K562 (cell line): Measurements from ENCODE around the gene PKDCC. TPM values are rescaled to one million over a fixed set of nuclear protein-coding genes. Genes with fewer than 3 reads are reported as not detected.
"Not testable (repeated sequence)": the region's sequence is repeated elsewhere in the genome, so short reads cannot be mapped to it uniquely, and the experiment has no call there.

Experiments used
- ATAC-seq: fragments of 200-7000 bp; cut with Tn5 transposase; 3 replicates; pipeline ENCODE4 v1.9.1; 2020; ENCODE audit warnings: moderate library complexity
- BruUV-seq: library from RNA; stranded (reverse); fragments of 400-500 nt; replicated peaks from 2 replicates; lab custom pipeline; 2021; lab: Mats Ljungman, UMichigan
- CTCF ChIA-PET: fragments of 300-600 bp; formaldehyde crosslinking; extraction: SDS; loops from one replicate; lab custom pipeline; 2021; ENCODE audit warnings: low intra/inter-chr PET ratio; lab: Yijun Ruan, JAX
- POLR2A ChIA-PET: fragments of 300-600, 350-650 bp; sonication (Branson Sonifier 250); formaldehyde crosslinking; extraction: SDS; loops from one replicate; lab custom pipeline; 2021; ENCODE audit warnings: antibody characterized with exemption, inconsistent platforms; lab: Yijun Ruan, JAX
- DNase-seq, 4 experiments: peaks; one replicate each; pipeline versions ENCODE4 v3.0.0 to v3.0.0-alpha.2; 2011 to 2018; ENCODE audit warnings: low spot score in 3 of 4, mixed read lengths in 3 of 4; ENCODE audit errors: extremely low read depth in 1 of 4
- FAIRE-seq: peaks from 2 replicates; lab custom pipeline; 2011; peaks lifted over from hg19 to GRCh38; lab: Jason Lieb, UNC
- H2AFZ ChIP-seq: 2 replicates; pipeline ENCODE4 v1.6.0; 2011; ENCODE audit warnings: low read depth, low read length, control low read depth, inconsistent platforms
- H3K27ac ChIP-seq: fragments of 200-600 bp; 3 replicates; pipeline ENCODE4 v1.8.0; 2011; ENCODE audit warnings: low read depth, mild to moderate bottlenecking, control low read depth, inconsistent platforms, low read length, moderate library complexity, mixed read lengths; ENCODE audit errors: extremely low read depth
- H3K27me3 ChIP-seq, 2 experiments: fragments of 300-600 bp in 1 of 2; 2 replicates in 1 of 2; 3 replicates in 1 of 2; pipeline versions ENCODE4 v1.6.0 to v1.8.0; 2011; ENCODE audit warnings: inconsistent platforms in 2 of 2, low read length in 2 of 2, mild to moderate bottlenecking in 1 of 2, mixed read lengths in 1 of 2, moderate library complexity in 1 of 2; ENCODE audit not compliant: control insufficient read depth in 2 of 2, insufficient read depth in 2 of 2
- H3K36me3 ChIP-seq: fragments of 300-600 bp; 3 replicates; pipeline ENCODE4 v1.8.0; 2011; ENCODE audit warnings: mild to moderate bottlenecking, low read length, inconsistent platforms; ENCODE audit not compliant: control insufficient read depth, insufficient read depth
- H3K4me1 ChIP-seq, 2 experiments: fragments of 200-600 bp in 1 of 2; replicated peaks in 1 of 2; 2 replicates in 1 of 2; 3 replicates in 1 of 2; pipeline versions ENCODE4 v1.5.1 to v1.8.0; 2011; ENCODE audit warnings: inconsistent platforms in 2 of 2, low read length in 2 of 2, mild to moderate bottlenecking in 1 of 2, mixed read lengths in 1 of 2, moderate library complexity in 1 of 2; ENCODE audit not compliant: control insufficient read depth in 2 of 2, insufficient read depth in 2 of 2
- H3K4me2 ChIP-seq: 2 replicates; pipeline ENCODE4 v1.6.1; 2011; ENCODE audit warnings: low read length, control low read depth, inconsistent platforms, mixed read lengths; ENCODE audit not compliant: insufficient read depth
- H3K4me3 ChIP-seq: fragments of 200-600 bp; sonication (generic), shearing (Covaris generic); 2 replicates; pipeline ENCODE4 v1.5.1; 2016; ENCODE audit warnings: control low read depth, inconsistent platforms
- H3K79me2 ChIP-seq: fragments of 200-600 bp; 3 replicates; pipeline ENCODE4 v1.8.0; 2011; ENCODE audit warnings: low read length, inconsistent platforms; ENCODE audit not compliant: control insufficient read depth, insufficient read depth
- H3K9ac ChIP-seq, 2 experiments: 2 replicates each; pipeline versions ENCODE4 v1.6.0 to v1.6.1; 2011; ENCODE audit warnings: low read depth in 2 of 2, low read length in 2 of 2, control low read depth in 1 of 2, inconsistent platforms in 1 of 2, mild to moderate bottlenecking in 1 of 2, mixed read lengths in 1 of 2; ENCODE audit not compliant: insufficient read depth in 1 of 2
- H3K9me1 ChIP-seq: one replicate; pipeline ENCODE4 v1.6.0; 2011; ENCODE audit warnings: inconsistent platforms, mild to moderate bottlenecking, low read length, moderate library complexity; ENCODE audit not compliant: control insufficient read depth, insufficient read depth
- H3K9me3 ChIP-seq: replicated peaks from 2 replicates; pipeline ENCODE4 v1.5.1; 2011; ENCODE audit warnings: low read depth, low read length, inconsistent platforms; ENCODE audit not compliant: control insufficient read depth, insufficient read depth
- H4K20me1 ChIP-seq: replicated peaks from 2 replicates; pipeline ENCODE4 v1.6.1; 2011; ENCODE audit warnings: low read length, inconsistent platforms, mixed read lengths; ENCODE audit not compliant: control insufficient read depth, insufficient read depth
- ELF4 ChIP-seq: fragments of 450-650 bp; formaldehyde crosslinking; IDR thresholded peaks from 2 replicates; pipeline ENCODE4 v1.4.0; 2022; ENCODE audit warnings: missing genetic modification characterization
- LARP7 ChIP-seq: fragments of 450-650 bp; IDR thresholded peaks from 2 replicates; pipeline ENCODE4 v1.6.1; 2016
- ZNF354B ChIP-seq: fragments of 250-450 bp; sonication (Bioruptor Pico); IDR thresholded peaks from 2 replicates; pipeline ENCODE4 v1.4.0; 2020
- ZNF41 ChIP-seq: fragments of 250-450 bp; sonication (Bioruptor Pico); conservative IDR thresholded peaks from 2 replicates; pipeline ENCODE4 v1.4.0; 2020; ENCODE audit warnings: mild to moderate bottlenecking
- WGBS: fragments of 100-300 bp; shearing (Covaris generic); methylation state at CpG from one replicate; pipeline ENCODE4 v1.1.6; 2016; ENCODE audit warnings: low coverage, mixed read lengths; ENCODE audit not compliant: insufficient coverage; ENCODE audit errors: missing lambda C conversion rate; 5-methylcytosine and 5-hydroxymethylcytosine counted together
- in situ Hi-C: fragments of 300-500 bp; cut with MboI; formaldehyde crosslinking; loops from 4 replicates; pipeline ENCODE4 v1.15.0; 2018; ENCODE audit warnings: inconsistent platforms, mixed read lengths
- intact Hi-C: fragments of 100-400 bp; cut with micrococcal nuclease; formaldehyde crosslinking; loops from 2 replicates; pipeline ENCODE4 v1.14.2; 2022
- polyA plus RNA-seq, 8 experiments: library from polyadenylated mRNA; depleted of rRNA in 4 of 8; stranded (reverse) in 5 of 8; unstranded in 3 of 8; fragments of >200 nt; fragmentation: Nextera tagmentation in 2 of 8; fragmentation: Illumina TruSeq in 1 of 8; extraction: Ambion mirVana in 2 of 8; extraction: Trizol in 1 of 8; gene quantifications; 2 replicates each; pipeline versions ENCODE4 v1.2.1 to v1.2.3, GENCODE V29; 2011 to 2014; ENCODE audit warnings: inconsistent platforms in 1 of 8, missing spikeins in 1 of 8
- total RNA-seq, 7 experiments: library from RNA; depleted of rRNA in 6 of 7; stranded (reverse); fragments of >200 nt in 6 of 7; fragmentation: Illumina TruSeq in 2 of 7; extraction: Trizol in 2 of 7; gene quantifications; 2 replicates each; pipeline versions ENCODE4 v1.2.1 to v1.2.3, GENCODE V29; 2011 to 2021; ENCODE audit warnings: low replicate concordance in 1 of 7

Gene PKDCC
- total and polyA plus RNA-seq, 9 of the 15 experiments (the other 6 are each of a cell fraction or from before 2014, with no cell fraction given), result 0.62 to 14.8 (median 1.3) TPM; not detected in 2

- no peak for ATAC-seq
- TF ChIP-seq ELF4 (CRISPR knock-in tag) (no peak), LARP7 (no peak), ZNF41 (CRISPR knock-in tag) (no peak), ZNF354B (CRISPR knock-in tag) (no peak)
- TF ChIP-seq, all 486 proteins: peak for 0
- Histone ChIP-seq H3K36me3 (no peaks in the 10 kb centered on the region), H3K9ac (no peak overlapping the region), H4K20me1 (peaks cover 8% of the 10 kb centered on the region; the same call in 1 of the 2 replicates), H3K4me1 (no peaks in the 10 kb centered on the region; a peak in 1 of 5 replicates), H2AFZ (no peak overlapping the region), H3K27ac (no peak overlapping the region), H3K79me2 (no peaks in the 10 kb centered on the region), H3K4me2 (no peak overlapping the region), H3K9me3 (no peaks in the 10 kb centered on the region), H3K4me3 (no peak overlapping the region), H3K27me3 (peaks cover 11 to 45% of the 10 kb centered on the region in 2 experiments), H3K9me1 (no peaks in the 10 kb centered on the region)
- WGBS, result 2% methylated on average over 8 of the region's 8 CpGs
- in situ Hi-C loops, result no loop called here
- BruUV-seq, result no TSS peak
- ChIA-PET CTCF (no interaction called here), POLR2A (interaction anchor here (0.6 kb wide), 1 partner anchor 116 kb away, joined by 3 read pairs; no protein-coding TSS in a partner anchor)
- FAIRE-seq (no peak), DNase-seq (no peak)
- intact Hi-C loops, result no loop called here
These were observed 16.7 kb downstream of the PKDCC start for GRCh38 chr2:42064417-42064942.

- BruUV-seq, H3K36me3 ChIP-seq, H3K9me1 ChIP-seq, in situ Hi-C loops, ATAC-seq, DNase-seq, H3K27ac ChIP-seq, FAIRE-seq, H3K4me2 ChIP-seq, H4K20me1 ChIP-seq, H3K9ac ChIP-seq, H3K79me2 ChIP-seq, H3K4me1 ChIP-seq, H3K9me3 ChIP-seq, intact Hi-C loops, H3K4me3 ChIP-seq, CTCF ChIA-PET, POLR2A ChIA-PET, H2AFZ ChIP-seq: not testable (repeated sequence)
- 0% methylated on average over 3 of the region's 5 CpGs for WGBS
- peaks cover 12 to 38% of the 10 kb centered on the region in 2 experiments for H3K27me3 ChIP-seq
These were observed 17.9 kb downstream of the PKDCC start for GRCh38 chr2:42065753-42066152.

- H3K79me2 ChIP-seq, in situ Hi-C loops, H3K9me3 ChIP-seq, H4K20me1 ChIP-seq, H3K4me3 ChIP-seq, DNase-seq, H3K27ac ChIP-seq, H3K4me2 ChIP-seq, H2AFZ ChIP-seq, ATAC-seq, H3K9ac ChIP-seq, H3K9me1 ChIP-seq, FAIRE-seq, BruUV-seq, H3K36me3 ChIP-seq, CTCF ChIA-PET, intact Hi-C loops, H3K4me1 ChIP-seq: not testable (repeated sequence)
- peaks cover 12 to 31% of the 10 kb centered on the region in 2 experiments for H3K27me3 ChIP-seq
- POLR2A ChIA-PET, result interaction anchor here (0.6 kb wide), 1 partner anchor 192 kb away, joined by 3 read pairs; no protein-coding TSS in a partner anchor
- 0% methylated on average over 8 of the region's 9 CpGs for WGBS
These were observed 19.2 kb downstream of the PKDCC start for GRCh38 chr2:42067001-42067400.
